Measurements from ENCODE around the gene SDK1.

GRCh38 chr7:3896169-3896765 lies 595.2 kb downstream of the SDK1 start:
- TF ChIP-seq EZH2 (IDR thresholded peaks at IDR 0.05; ENCODE audit: low read depth, unreplicated experiment) = no peak
- no peak for TF ChIP-seq CTCF (conservative IDR thresholded peaks at IDR 0.05; ENCODE audit: low read depth in 2 of 2)
- TF ChIP-seq POLR2AphosphoS5 (IDR thresholded peaks at IDR 0.05; ENCODE audit: low read depth) = no peak
- no peak for TF ChIP-seq CREB1 (CRISPR knock-in tag; IDR thresholded peaks at IDR 0.05; ENCODE audit: low read depth)
- no peak for TF ChIP-seq ZNF331 (CRISPR knock-in tag; IDR thresholded peaks at IDR 0.05; ENCODE audit: low read depth)
- TF ChIP-seq EZH2phosphoT487 (IDR thresholded peaks at IDR 0.05; ENCODE audit: unreplicated experiment) = no peak
- no peak for TF ChIP-seq ETS1 (IDR thresholded peaks at IDR 0.05)
- no peak for TF ChIP-seq JUNB (IDR thresholded peaks at IDR 0.05; ENCODE audit: unreplicated experiment)
- TF ChIP-seq REST (IDR thresholded peaks at IDR 0.05; ENCODE audit: unreplicated experiment) = no peak
- TF ChIP-seq STAT1 (IDR thresholded peaks at IDR 0.05; ENCODE audit: unreplicated experiment) = no peak
- no peak for TF ChIP-seq ZNF114 (CRISPR knock-in tag; IDR thresholded peaks at IDR 0.05)
- no peak for TF ChIP-seq NANOG (IDR thresholded peaks at IDR 0.05; ENCODE audit: borderline replicate concordance)
- no peak for TF ChIP-seq ZNF462 (CRISPR knock-in tag; IDR thresholded peaks at IDR 0.05)

Measured in GM23338 (cell line).